PC-9 (cell line): Measurements from ENCODE around the gene CDNF.

Experiments used
- CTCF ChIP-seq: fragments of 200-600 bp; sonication (generic); conservative IDR thresholded peaks from 2 replicates; pipeline ENCODE4 v1.6.1; 2017; ENCODE audit warnings: mixed run types, antibody characterized with exemption, mild to moderate bottlenecking, moderate library complexity
- EZH2 ChIP-seq: fragments of 200-600 bp; sonication (generic); IDR thresholded peaks from 2 replicates; pipeline ENCODE4 v1.8.0; 2017; ENCODE audit warnings: antibody characterized with exemption, low read depth

GRCh38 chr10:14800397-14800796 lies 37.4 kb downstream of the CDNF start:
- TF ChIP-seq EZH2 (no peak), CTCF (no peak)
